HepG2 (cell line): ENCODE measurements around the gene STK38L. TPM values are rescaled to one million over a fixed set of nuclear protein-coding genes. Genes with fewer than 3 reads are reported as not detected.

Experiments
- ATAC-seq: fragments of 200-7000 bp; cut with Tn5 transposase; 3 replicates; pipeline ENCODE4 v1.9.1; 2020; ENCODE audit warnings: mild to moderate bottlenecking, moderate library complexity
- BruUV-seq: library from RNA; stranded (reverse); fragments of 400-500 nt; replicated peaks from 2 replicates; lab custom pipeline; 2021; lab: Mats Ljungman, UMichigan
- CTCF ChIA-PET: fragments of 300-600 bp; formaldehyde crosslinking; extraction: SDS; loops from one replicate; lab custom pipeline; 2021; ENCODE audit warnings: low total read pairs, inconsistent platforms, low intra/inter-chr PET ratio; lab: Yijun Ruan, JAX
- POLR2A ChIA-PET: fragments of 350-600 bp; sonication (Branson Sonifier 250); formaldehyde crosslinking; loops from one replicate; lab custom pipeline; 2020; ENCODE audit warnings: antibody characterized with exemption, inconsistent platforms; lab: Yijun Ruan, JAX
- DNase-seq: peaks from one replicate; pipeline ENCODE4 v3.0.0-alpha.2; 2015; ENCODE audit warnings: low spot score
- FAIRE-seq: peaks from 3 replicates; lab custom pipeline; 2011; peaks lifted over from hg19 to GRCh38; lab: Jason Lieb, UNC
- H2AFZ ChIP-seq: one replicate; pipeline ENCODE4 v1.6.1; 2011; ENCODE audit warnings: low read length, inconsistent platforms
- H3K27ac ChIP-seq: fragments of 300-600 bp; 3 replicates; pipeline ENCODE4 v1.8.0; 2011; ENCODE audit warnings: mixed run types, mild to moderate bottlenecking, mixed read lengths, low read length, inconsistent platforms; ENCODE audit not compliant: insufficient read depth; ENCODE audit errors: extremely low read length
- H3K27me3 ChIP-seq, 2 experiments: fragments of 200-600 bp in 1 of 2; 2 replicates in 1 of 2; 3 replicates in 1 of 2; pipeline versions ENCODE4 v1.6.0 to v1.8.0; 2011; ENCODE audit warnings: low read length in 2 of 2, mild to moderate bottlenecking in 2 of 2, moderate library complexity in 2 of 2, inconsistent platforms in 1 of 2; ENCODE audit not compliant: insufficient read depth in 2 of 2, control insufficient read depth in 1 of 2
- H3K36me3 ChIP-seq, 2 experiments: fragments of 200-600 bp in 1 of 2; replicated peaks in 1 of 2; 2 replicates in 1 of 2; 3 replicates in 1 of 2; pipeline versions ENCODE4 v1.5.1 to v1.8.0; 2011; ENCODE audit warnings: low read length in 2 of 2, inconsistent platforms in 1 of 2; ENCODE audit not compliant: insufficient read depth in 2 of 2, control insufficient read depth in 1 of 2
- H3K4me1 ChIP-seq: 2 replicates; pipeline ENCODE4 v1.5.1; 2012; ENCODE audit warnings: low read length, inconsistent platforms; ENCODE audit not compliant: insufficient read depth
- H3K4me2 ChIP-seq: 2 replicates; pipeline ENCODE4 v1.6.0; 2011; ENCODE audit warnings: low read depth, low read length, inconsistent platforms
- H3K4me3 ChIP-seq, 3 experiments: fragments of 200-600 bp in 1 of 3; sonication (generic), shearing (Covaris generic) in 1 of 3; replicated peaks in 1 of 3; 2 replicates each; pipeline ENCODE4 v1.5.1; 2011 to 2016; ENCODE audit warnings: low read length in 3 of 3, inconsistent platforms in 2 of 3, low read depth in 2 of 3, mild to moderate bottlenecking in 2 of 3, control low read depth in 1 of 3, mixed read lengths in 1 of 3; ENCODE audit not compliant: insufficient read depth in 1 of 3
- H3K79me2 ChIP-seq: one replicate; pipeline ENCODE4 v1.6.1; 2011; ENCODE audit warnings: low read length, inconsistent platforms; ENCODE audit not compliant: insufficient read depth
- H3K9ac ChIP-seq: 2 replicates; pipeline ENCODE4 v1.6.0; 2011; ENCODE audit warnings: mild to moderate bottlenecking, low read depth, low read length, inconsistent platforms; ENCODE audit not compliant: insufficient read depth
- H3K9me3 ChIP-seq: 2 replicates; pipeline ENCODE4 v1.5.1; 2012; ENCODE audit warnings: mild to moderate bottlenecking, low read length
- H4K20me1 ChIP-seq: 2 replicates; pipeline ENCODE4 v1.6.0; 2011; ENCODE audit warnings: inconsistent platforms, mild to moderate bottlenecking, low read length, moderate library complexity; ENCODE audit not compliant: insufficient read depth
- ATRX ChIP-seq: sonication (generic); formaldehyde crosslinking; IDR thresholded peaks from 2 replicates; pipeline ENCODE4 v1.4.0; 2020; ENCODE audit warnings: missing genetic modification reagents, borderline replicate concordance
- FOXA1 ChIP-seq, 2 experiments: fragments of 450-650 bp in 1 of 2; sonication (generic) in 1 of 2; formaldehyde crosslinking in 1 of 2; IDR thresholded peaks; 2 replicates each; pipeline versions ENCODE4 v1.4.0 to v1.6.1; 2016 to 2020; ENCODE audit warnings: missing genetic modification reagents in 1 of 2
- HMGA1 ChIP-seq: sonication (generic); formaldehyde crosslinking; conservative IDR thresholded peaks from 2 replicates; pipeline ENCODE4 v1.4.0; 2020; ENCODE audit warnings: missing genetic modification reagents
- IKZF4 ChIP-seq: sonication (generic); formaldehyde crosslinking; IDR thresholded peaks from 2 replicates; pipeline ENCODE4 v1.5.1; 2020; ENCODE audit warnings: borderline replicate concordance, mild to moderate bottlenecking, low read depth, missing genetic modification reagents; ENCODE audit errors: not compliant biosample characterization
- NCOA1 ChIP-seq: sonication (generic); formaldehyde crosslinking; IDR thresholded peaks from 2 replicates; pipeline ENCODE4 v1.9.0; 2021; ENCODE audit warnings: missing genetic modification reagents
- NKX3-1 ChIP-seq: sonication (generic); formaldehyde crosslinking; IDR thresholded peaks from 2 replicates; pipeline ENCODE4 v1.5.0; 2020; ENCODE audit warnings: missing genetic modification reagents
- PHF20 ChIP-seq: sonication (generic); formaldehyde crosslinking; IDR thresholded peaks from 2 replicates; pipeline ENCODE4 v1.5.0; 2020; ENCODE audit warnings: mild to moderate bottlenecking, missing genetic modification reagents
- TBP ChIP-seq: sonication (generic); formaldehyde crosslinking; IDR thresholded peaks from 2 replicates; pipeline ENCODE4 v1.5.0; 2020; ENCODE audit warnings: missing genetic modification reagents
- TRIM24 ChIP-seq: sonication (generic); formaldehyde crosslinking; IDR thresholded peaks from 2 replicates; pipeline ENCODE4 v1.8.0; 2022; ENCODE audit warnings: mild to moderate bottlenecking, missing genetic modification reagents
- ZKSCAN8 ChIP-seq: IDR thresholded peaks from 2 replicates; pipeline ENCODE4 v1.6.1; 2016; ENCODE audit warnings: borderline replicate concordance, missing genetic modification reagents, missing compliant biosample characterization
- ZNF17 ChIP-seq: sonication (generic); formaldehyde crosslinking; IDR thresholded peaks from 2 replicates; pipeline ENCODE4 v1.5.0; 2020; ENCODE audit warnings: mild to moderate bottlenecking, missing genetic modification reagents
- ZNF180 ChIP-seq: sonication (generic); formaldehyde crosslinking; IDR thresholded peaks from 2 replicates; pipeline ENCODE4 v1.4.0; 2020; ENCODE audit warnings: low read depth, missing genetic modification reagents, borderline replicate concordance
- ZNF510 ChIP-seq: sonication (generic); formaldehyde crosslinking; IDR thresholded peaks from 2 replicates; pipeline ENCODE4 v1.4.0; 2020; ENCODE audit warnings: low read depth, mild to moderate bottlenecking, missing genetic modification reagents
- ZNF530 ChIP-seq: sonication (generic); formaldehyde crosslinking; IDR thresholded peaks from 2 replicates; pipeline ENCODE4 v1.5.0; 2020; ENCODE audit warnings: low read depth, mild to moderate bottlenecking, missing genetic modification reagents
- ZSCAN20 ChIP-seq: sonication (generic); formaldehyde crosslinking; IDR thresholded peaks from 2 replicates; pipeline ENCODE4 v1.4.0; 2020; ENCODE audit warnings: missing genetic modification reagents, mild to moderate bottlenecking, borderline replicate concordance
- WGBS: methylation state at CpG from one replicate; pipeline ENCODE4 v1.1.6; 2017; ENCODE audit warnings: low lambda C conversion rate; 5-methylcytosine and 5-hydroxymethylcytosine counted together
- in situ Hi-C: cut with HindIII; loops from 2 replicates; pipeline ENCODE4 v1.10.0; 2017; ENCODE audit warnings: low pct_unique_long_range_greater_than_20kb; ENCODE audit not compliant: extremely low pct_ligation_motif_present
- intact Hi-C: fragments of 100-400 bp; cut with micrococcal nuclease; formaldehyde crosslinking; loops from one replicate; pipeline ENCODE4 v1.10.0; 2022; ENCODE audit not compliant: unreplicated experiment
- polyA plus RNA-seq, 8 experiments: library from polyadenylated mRNA; depleted of rRNA in 3 of 8; stranded (reverse) in 7 of 8; unstranded in 1 of 8; fragments of >200 nt; fragmentation: Illumina TruSeq in 4 of 8; extraction: Trizol in 4 of 8; gene quantifications; 2 replicates each; pipeline versions ENCODE4 v1.2.1 to v1.2.3, GENCODE V29; 2011 to 2016; ENCODE audit warnings: low read depth in 4 of 8, missing spikeins in 1 of 8, mixed read lengths in 1 of 8; ENCODE audit not compliant: insufficient read depth in 1 of 8
- total RNA-seq, 5 experiments: library from RNA; depleted of rRNA; stranded (reverse); fragments of >200 nt; fragmentation: Illumina TruSeq; extraction: Trizol; gene quantifications; 2 replicates each; pipeline ENCODE4 v1.2.3, GENCODE V29; 2016; ENCODE audit warnings: low read depth in 1 of 5
- TF ChIP-seq, protein P1 (sequence below): IDR thresholded peaks from 2 replicates; pipeline ENCODE4 v1.6.1; 2016; ENCODE audit warnings: missing genetic modification reagents, missing compliant biosample characterization
- TF ChIP-seq, protein P2 (sequence below): sonication (generic); formaldehyde crosslinking; conservative IDR thresholded peaks from 2 replicates; pipeline ENCODE4 v1.4.0; 2020; ENCODE audit warnings: missing genetic modification reagents
- TF ChIP-seq, protein P3 (sequence below): IDR thresholded peaks from 2 replicates; pipeline ENCODE4 v1.6.1; 2012; ENCODE audit warnings: low read depth, low read length, improper control_type of control experiment

Gene STK38L
- total and polyA plus RNA-seq, 2 of the 13 experiments (the other 11 are each of a cell fraction or from before 2014, with no cell fraction given), result 6.1 to 26.4 TPM

DNA sequence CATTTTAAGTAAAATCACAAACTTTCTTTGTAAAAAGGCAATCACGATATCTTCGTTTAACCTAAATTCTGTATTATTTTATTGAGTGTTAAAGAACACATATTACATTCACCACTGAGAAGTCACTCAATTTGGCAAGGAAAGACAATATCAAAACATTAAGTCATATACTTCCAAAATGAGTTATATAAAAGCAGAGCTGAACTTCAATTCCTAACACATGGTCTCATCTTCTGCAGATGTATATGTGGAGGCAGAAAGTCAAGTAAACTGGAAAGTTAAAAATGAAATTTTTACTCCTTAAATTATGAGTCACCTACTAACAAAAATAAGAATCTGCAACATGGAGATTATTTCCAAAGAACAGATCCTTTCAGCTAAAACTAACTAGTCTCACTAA, 117.3 kb downstream of the STK38L start:
- no peak overlapping the region for H3K4me3 ChIP-seq
- H3K4me1 ChIP-seq, result peaks cover 9% of the 10 kb centered on the region; the same call in 1 of the 2 replicates
- no peaks in the 10 kb centered on the region for H3K27me3 ChIP-seq
- H4K20me1 ChIP-seq, result no peaks in the 10 kb centered on the region
- H3K27ac ChIP-seq, result no peak overlapping the region
- CTCF ChIA-PET, result no interaction called here
- no peak for DNase-seq
- no peaks in the 10 kb centered on the region for H3K79me2 ChIP-seq
- BruUV-seq, result no TSS peak
- no peaks in the 10 kb centered on the region for H3K9me3 ChIP-seq
- no peak overlapping the region for H2AFZ ChIP-seq
- TF ChIP-seq ZNF530, result no peak
- no peak for TF ChIP-seq ZNF17 (CRISPR knock-in tag)
- no peak for TF ChIP-seq NKX3-1 (CRISPR knock-in tag)
- TF ChIP-seq PHF20 (CRISPR knock-in tag), result no peak
- TF ChIP-seq ZKSCAN8 (CRISPR knock-in tag), result no peak
- TF ChIP-seq ZNF510, result no peak
- no peak for TF ChIP-seq TRIM24 (CRISPR knock-in tag)
- TF ChIP-seq, protein P1, sequence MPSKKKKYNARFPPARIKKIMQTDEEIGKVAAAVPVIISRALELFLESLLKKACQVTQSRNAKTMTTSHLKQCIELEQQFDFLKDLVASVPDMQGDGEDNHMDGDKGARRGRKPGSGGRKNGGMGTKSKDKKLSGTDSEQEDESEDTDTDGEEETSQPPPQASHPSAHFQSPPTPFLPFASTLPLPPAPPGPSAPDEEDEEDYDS, result no peak
- no peak for TF ChIP-seq ZSCAN20 (CRISPR knock-in tag)
- no peak for TF ChIP-seq ATRX
- POLR2A ChIA-PET, result interaction anchor here (0.6 kb wide), 1 partner anchor 359 kb away, joined by 4 read pairs; no protein-coding TSS in a partner anchor
- WGBS, result 97% methylated on average over 2 of the region's 2 CpGs
- H3K36me3 ChIP-seq, result 0 out of 5 replicates have a peak, but pooled peaks cover 0 to 2% of the 10 kb centered on the region in 2 experiments
- in situ Hi-C loops, result no loop called here
- H3K9ac ChIP-seq, result no peak overlapping the region
- no peak for ATAC-seq
- intact Hi-C loops, result no loop called here
- FAIRE-seq, result no peak
- no peak overlapping the region for H3K4me2 ChIP-seq

DNA sequence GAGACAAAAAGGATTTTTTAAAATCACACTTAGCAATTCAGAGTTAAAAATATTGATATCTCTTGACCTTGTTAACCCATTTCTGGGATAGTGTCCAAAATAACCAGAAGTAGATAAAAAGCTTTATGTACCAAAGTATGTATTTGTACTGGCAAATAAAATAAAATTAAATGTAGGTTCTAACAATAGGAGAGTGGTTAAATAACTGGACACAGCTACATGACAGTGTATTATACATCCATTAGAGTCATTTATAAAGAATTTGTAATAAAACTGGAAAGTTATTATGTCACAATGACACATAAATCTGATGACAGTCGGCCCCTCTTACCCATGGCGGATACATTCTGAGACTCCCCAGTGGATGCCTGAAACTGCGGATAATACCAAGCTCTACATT, 122.5 kb downstream of the STK38L start:
- in situ Hi-C loops (no loop called here), intact Hi-C loops (no loop called here)
- 91% methylated on average over 3 of the region's 3 CpGs for WGBS
- ChIA-PET CTCF (no interaction called here), POLR2A (no interaction called here)
- 0 out of 5 replicates have a peak, but pooled peaks cover 0 to 18% of the 10 kb centered on the region in 2 experiments for H3K36me3 ChIP-seq
- H3K4me1 ChIP-seq, result no peaks in the 10 kb centered on the region
- H3K9ac ChIP-seq, result no peak overlapping the region
- H3K4me3 ChIP-seq, result no peak overlapping the region
- H3K27ac ChIP-seq, result no peak overlapping the region
- DNase-seq (no peak), ATAC-seq (no peak), FAIRE-seq (no peak)
- H4K20me1 ChIP-seq, result no peaks in the 10 kb centered on the region
- no peak overlapping the region for H3K4me2 ChIP-seq
- H3K79me2 ChIP-seq, result no peaks in the 10 kb centered on the region
- BruUV-seq, result no TSS peak
- no peaks in the 10 kb centered on the region for H3K9me3 ChIP-seq
- no peak overlapping the region for H2AFZ ChIP-seq
- no peaks in the 10 kb centered on the region; a peak in 1 of 5 replicates for H3K27me3 ChIP-seq
- no peak for TF ChIP-seq IKZF4 (CRISPR knock-in tag)
- no peak for TF ChIP-seq ZNF180 (CRISPR knock-in tag)
- TF ChIP-seq, protein P2, sequence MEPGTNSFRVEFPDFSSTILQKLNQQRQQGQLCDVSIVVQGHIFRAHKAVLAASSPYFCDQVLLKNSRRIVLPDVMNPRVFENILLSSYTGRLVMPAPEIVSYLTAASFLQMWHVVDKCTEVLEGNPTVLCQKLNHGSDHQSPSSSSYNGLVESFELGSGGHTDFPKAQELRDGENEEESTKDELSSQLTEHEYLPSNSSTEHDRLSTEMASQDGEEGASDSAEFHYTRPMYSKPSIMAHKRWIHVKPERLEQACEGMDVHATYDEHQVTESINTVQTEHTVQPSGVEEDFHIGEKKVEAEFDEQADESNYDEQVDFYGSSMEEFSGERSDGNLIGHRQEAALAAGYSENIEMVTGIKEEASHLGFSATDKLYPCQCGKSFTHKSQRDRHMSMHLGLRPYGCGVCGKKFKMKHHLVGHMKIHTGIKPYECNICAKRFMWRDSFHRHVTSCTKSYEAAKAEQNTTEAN (CRISPR knock-in tag), result no peak
- no peak for TF ChIP-seq NCOA1 (CRISPR knock-in tag)
- TF ChIP-seq HMGA1 (CRISPR knock-in tag), result no peak
- TF ChIP-seq, protein P3, sequence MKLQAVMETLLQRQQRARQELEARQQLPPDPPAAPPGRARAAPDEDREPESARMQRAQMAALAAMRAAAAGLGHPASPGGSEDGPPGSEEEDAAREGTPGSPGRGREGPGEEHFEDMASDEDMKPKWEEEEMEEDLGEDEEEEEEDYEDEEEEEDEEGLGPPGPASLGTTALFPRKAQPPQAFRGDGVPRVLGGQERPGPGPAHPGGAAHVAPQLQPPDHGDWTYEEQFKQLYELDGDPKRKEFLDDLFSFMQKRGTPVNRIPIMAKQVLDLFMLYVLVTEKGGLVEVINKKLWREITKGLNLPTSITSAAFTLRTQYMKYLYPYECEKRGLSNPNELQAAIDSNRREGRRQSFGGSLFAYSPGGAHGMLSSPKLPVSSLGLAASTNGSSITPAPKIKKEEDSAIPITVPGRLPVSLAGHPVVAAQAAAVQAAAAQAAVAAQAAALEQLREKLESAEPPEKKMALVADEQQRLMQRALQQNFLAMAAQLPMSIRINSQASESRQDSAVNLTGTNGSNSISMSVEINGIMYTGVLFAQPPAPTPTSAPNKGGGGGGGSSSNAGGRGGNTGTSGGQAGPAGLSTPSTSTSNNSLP, result no peak
- no peak for TF ChIP-seq TBP (CRISPR knock-in tag)
- TF ChIP-seq FOXA1 (IDR thresholded peaks at IDR 0.05), result no peak
- no peak for TF ChIP-seq FOXA1 (CRISPR knock-in tag; IDR thresholded peaks at IDR 0.05)
